ENCODE results near the gene SNRNP70.
"Not testable (repeated sequence)": the region's sequence is repeated elsewhere in the genome, so short reads cannot be mapped to it uniquely, and the experiment has no call there.

SNRNP70 gene

DNA sequence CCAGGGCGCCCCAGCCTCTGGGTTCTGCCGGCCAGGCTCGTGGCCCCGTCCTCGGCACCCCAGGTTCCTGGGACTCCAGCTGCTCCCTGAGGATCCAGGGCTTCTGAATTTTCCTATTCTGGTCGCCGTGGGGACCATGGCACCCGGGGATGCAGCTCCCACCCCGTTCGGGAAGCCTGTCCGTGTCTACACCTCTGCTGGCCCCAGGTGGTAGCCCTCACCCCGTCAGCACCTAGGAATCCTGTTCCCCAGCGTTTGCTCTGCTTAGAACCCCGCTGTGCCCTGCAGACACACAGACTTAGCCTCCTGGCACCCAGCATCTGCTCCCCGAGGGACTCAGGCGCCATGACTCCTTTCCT is 35.1 kb downstream of the SNRNP70 start:
- DNase-seq (ENCODE audit: low read depth): no peak

DNA sequence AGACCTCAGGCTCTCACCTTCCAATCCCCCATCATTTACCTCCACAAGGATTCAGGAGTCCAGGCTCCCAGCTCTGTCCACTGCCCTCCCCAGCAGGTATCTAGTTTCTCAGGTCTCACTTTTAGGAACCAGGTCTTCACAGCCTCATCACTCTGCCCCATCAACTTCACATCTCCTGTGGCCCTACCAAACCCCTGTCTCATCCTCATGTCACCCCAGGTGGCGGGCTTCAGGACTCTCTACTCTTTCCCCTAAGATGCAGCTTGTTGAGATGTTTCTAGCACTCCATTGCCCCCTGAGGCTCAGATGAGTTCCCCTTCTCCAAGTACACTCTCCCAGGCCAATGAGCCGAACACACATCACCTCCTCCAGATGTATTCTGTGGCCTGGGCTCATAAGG is 35.6 kb downstream of the SNRNP70 start:
- DNase-seq (ENCODE audit: low read depth): no peak

DNA sequence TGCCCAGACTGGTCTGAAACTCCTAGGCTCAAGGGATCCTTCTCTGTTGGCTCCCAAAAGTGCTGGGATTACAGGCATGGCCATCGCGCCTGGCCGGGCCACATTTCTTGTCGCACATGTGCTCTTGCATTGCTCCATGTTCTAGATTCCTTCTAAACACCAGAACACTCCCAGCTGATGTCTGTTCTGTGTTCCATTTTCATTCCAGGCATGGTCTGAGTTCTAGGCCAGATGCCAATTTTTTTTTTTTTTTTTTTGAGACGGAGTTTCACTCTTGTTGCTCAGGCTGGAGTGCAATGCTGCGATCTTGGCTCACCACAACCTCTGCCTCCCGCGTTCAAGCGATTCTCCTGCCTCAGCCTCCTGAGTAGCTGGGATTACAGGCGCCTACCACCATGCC is 36.6 kb downstream of the SNRNP70 start:
- DNase-seq (ENCODE audit: low read depth): not testable (repeated sequence)

DNA sequence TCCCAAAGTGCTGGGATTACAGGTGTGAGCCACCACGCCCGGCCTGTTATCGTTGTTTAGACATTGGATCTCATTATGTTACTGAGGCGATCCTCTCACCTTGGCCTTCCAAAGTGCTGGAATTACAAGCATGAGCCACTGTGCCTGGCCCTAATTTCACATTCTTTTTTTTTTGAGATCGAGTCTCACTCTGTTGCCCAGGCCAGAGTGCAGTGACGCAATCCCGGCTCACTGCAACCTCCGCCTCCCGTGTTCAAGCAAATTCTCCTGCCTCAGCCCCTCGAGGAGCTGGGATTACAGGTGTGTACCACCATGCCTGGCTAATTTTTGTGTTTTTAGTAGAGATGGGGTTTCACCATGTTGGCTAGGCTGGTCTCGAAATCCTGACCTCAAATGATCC is 38.0 kb downstream of the SNRNP70 start:
- DNase-seq (ENCODE audit: low read depth): not testable (repeated sequence)

DNA sequence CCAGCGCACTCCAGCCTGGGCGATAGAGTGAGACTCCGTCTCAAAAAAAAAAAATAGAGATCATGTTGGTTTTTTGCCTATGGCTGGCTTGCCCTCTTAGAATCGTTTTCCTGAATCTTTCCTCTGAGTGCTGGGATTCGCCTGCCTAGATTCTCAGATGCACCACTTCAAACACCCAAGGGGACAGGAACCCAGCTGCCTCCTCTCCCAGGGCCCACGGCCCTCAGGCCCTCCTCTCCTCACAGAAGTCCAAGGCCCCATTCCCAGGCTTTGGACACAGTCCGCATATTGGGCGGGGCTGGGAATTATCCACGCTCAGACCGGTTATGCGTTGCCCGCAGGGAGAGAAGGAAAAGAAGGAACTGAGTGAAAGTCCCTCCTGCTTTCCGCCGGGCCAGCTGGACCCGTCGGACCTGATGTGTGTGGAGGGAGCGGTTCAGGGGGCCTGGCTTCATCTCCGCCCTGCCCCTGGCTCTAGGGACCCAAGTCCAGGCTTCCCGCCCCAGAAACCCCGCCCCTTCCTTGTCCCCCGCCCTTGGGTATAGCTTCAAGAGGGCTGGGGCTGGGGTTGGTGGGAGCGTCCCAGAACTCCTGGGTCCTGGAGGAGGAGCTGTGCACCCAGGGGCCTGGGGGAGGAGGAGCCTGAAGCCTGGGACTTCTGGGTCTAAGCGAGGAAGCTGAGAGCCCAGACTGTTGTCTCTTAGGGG is 39.9 kb downstream of the SNRNP70 start:
- DNase-seq (ENCODE audit: low read depth): no peak

DNA sequence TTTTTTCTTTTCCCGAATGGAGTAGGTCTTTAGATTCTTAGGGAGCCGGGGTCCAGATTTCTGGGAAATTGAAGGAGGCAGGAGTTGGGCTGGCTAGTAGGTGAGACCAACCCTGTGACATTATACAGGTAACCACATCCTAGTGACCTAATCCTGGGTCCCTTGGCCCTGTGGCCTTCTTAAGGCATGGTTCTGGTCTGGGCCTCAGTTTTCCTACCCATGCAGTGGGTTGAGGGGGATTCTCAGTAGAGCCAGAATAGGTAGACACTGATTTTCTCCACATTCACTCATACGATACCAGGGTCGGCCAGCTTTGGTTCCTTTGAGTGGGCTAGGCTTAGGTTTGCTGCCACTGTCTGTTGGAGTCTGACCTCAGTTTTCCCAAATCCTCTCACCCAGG is 41.3 kb downstream of the SNRNP70 start:
- no peak for DNase-seq (ENCODE audit: low read depth)

DNA sequence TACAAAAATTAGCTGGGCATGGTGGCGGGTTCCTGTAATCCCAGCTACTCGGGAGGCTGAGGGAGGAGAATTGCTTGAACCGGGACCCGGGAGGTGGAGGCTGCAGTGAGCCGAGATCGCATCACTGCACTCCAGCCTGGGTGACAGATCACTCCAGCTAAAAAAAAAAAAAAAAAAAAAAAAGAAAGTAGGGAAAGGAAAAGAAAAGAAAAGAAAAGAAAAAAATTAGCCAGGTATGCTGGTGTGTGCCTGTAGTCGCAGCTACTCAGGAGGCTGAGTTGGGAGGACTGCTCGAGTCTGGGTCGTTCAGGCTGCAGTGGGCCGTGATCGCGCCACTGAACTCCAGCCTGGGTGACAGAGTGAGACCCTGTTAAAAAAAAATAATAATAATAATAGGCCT is 42.0 kb downstream of the SNRNP70 start:
- not testable (repeated sequence) for DNase-seq (ENCODE audit: low read depth)

DNA sequence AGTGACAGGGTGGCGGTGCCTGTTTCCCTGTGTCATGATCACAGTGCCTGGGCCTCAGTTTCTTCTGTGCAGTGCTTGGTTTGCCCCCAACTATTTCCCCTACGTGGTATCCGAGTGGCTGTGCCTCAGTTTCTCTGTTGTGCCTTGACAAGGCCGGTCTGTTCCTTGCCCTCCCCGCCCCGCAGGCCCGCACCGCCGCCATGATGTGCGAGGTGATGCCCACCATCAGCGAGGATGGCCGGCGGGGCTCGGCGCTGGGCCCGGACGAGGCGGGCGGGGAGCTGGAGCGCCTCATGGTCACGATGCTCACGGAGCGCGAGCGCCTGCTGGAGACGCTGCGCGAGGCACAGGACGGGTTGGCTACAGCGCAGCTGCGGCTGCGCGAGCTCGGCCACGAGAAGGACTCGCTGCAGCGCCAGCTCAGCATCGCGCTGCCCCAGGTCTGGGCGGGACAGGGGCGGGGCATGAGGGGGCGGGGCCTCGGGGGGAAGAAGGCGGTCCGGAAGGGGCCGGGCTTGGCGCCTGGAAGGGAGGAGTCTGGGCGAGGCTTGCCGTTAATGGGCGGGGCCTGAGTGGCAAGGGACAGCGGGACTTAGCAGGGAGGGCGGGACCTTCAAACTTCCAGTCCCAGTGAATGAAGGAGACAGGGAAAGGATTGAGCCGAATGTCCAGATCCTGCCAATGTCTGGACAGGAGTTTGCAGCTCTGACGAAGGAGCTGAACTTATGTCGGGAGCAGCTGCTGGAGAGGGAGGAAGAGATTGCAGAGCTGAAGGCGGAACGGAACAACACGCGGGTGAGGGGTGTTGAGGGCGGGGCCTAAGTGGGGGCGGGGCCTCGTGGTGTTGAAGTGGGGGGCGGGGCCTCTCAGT is 42.7 kb downstream of the SNRNP70 start:
- DNase-seq (ENCODE audit: low read depth): peak; percentile 93

DNA sequence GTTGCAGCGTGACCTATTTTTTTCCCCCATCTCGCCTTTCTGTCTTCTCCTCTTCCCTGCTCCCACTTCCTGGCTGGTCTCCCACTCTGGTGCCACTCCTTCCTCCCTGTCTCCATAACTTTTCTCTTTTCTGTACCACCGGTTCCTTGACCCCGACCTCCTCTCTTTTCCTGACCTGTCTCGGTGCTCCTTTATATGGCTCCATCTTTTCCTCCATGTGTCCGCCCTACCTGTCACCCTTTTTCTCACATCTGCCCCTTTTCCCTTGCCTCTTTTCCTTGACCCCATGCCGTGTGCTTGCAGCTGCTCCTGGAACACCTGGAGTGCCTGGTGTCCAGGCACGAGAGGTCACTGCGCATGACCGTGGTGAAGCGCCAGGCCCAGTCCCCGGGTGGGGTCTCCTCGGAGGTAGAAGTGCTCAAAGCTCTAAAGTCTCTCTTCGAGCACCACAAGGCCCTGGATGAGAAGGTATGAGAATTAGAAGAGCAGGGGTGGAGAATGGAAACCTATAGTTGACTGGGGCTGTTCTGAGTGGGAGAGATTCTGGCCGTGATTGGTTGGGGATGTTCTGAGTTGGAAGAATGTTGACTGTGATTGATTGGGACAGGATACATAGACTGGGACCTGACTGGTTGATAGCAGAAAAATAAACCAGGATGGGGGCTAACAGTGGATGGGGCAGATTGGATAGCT is 43.4 kb downstream of the SNRNP70 start:
- no peak for DNase-seq (ENCODE audit: low read depth)

DNA sequence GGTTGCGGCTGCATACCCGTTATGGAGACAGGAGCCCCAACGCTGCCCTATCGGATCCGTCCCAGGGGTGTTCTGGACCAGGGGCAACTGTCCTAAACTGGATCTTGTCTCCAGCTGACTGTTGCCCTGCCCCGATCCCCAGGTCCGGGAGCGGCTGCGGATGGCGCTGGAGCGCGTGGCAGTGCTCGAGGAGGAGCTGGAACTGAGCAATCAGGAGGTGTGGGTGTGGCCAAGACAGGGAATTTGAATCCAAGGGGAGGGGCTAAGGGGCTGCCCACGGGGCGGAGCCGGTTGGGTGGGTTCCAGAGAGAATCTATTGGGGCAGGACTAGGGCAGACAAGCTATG is 44.0 kb downstream of the SNRNP70 start:
- DNase-seq (ENCODE audit: low read depth): no peak

DNA sequence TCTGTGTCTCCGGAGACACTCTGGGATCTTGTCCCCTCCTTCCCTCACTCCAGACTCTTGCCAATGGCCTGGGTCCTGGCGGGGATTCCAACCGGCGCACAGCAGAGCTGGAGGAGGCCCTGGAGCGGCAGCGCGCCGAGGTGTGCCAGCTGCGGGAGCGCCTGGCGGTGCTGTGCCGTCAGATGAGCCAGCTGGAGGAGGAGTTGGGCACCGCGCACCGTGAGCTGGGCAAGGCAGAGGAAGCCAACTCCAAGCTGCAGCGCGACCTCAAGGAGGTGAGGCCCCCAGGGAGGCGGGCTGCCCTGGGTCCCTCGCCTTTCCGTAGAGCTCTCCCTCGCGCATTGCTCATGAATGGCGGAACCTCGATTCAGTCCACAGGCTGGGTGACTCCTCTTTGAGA is 45.1 kb downstream of the SNRNP70 start:
- DNase-seq (ENCODE audit: low read depth): no peak

DNA sequence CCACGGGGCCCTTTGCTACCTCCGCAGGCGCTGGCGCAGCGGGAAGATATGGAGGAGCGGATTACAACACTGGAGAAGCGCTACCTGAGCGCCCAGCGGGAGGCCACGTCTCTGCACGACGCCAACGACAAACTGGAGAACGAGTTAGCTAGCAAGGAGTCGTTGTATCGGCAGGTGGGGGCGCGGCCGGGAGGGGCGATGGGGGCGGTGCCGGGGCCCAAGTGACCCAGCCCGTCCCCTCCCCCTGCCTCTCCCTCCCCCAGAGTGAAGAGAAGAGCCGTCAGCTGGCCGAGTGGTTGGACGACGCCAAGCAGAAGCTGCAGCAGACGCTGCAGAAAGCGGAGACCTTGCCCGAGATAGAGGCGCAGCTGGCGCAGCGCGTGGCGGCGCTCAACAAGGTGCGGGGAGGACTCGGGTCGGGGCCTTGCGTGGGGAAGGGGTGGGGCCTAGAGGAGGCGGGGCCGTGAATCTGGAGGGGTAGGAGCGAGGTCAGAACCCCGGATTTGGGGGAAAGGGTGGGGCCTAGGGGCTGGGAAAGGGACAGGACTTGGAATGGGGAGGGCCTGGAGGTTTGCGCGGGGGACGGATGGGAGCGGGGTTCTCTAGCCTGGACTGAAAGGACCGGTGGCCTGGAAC is 47.8 kb downstream of the SNRNP70 start:
- DNase-seq (ENCODE audit: low read depth): no peak

DNA sequence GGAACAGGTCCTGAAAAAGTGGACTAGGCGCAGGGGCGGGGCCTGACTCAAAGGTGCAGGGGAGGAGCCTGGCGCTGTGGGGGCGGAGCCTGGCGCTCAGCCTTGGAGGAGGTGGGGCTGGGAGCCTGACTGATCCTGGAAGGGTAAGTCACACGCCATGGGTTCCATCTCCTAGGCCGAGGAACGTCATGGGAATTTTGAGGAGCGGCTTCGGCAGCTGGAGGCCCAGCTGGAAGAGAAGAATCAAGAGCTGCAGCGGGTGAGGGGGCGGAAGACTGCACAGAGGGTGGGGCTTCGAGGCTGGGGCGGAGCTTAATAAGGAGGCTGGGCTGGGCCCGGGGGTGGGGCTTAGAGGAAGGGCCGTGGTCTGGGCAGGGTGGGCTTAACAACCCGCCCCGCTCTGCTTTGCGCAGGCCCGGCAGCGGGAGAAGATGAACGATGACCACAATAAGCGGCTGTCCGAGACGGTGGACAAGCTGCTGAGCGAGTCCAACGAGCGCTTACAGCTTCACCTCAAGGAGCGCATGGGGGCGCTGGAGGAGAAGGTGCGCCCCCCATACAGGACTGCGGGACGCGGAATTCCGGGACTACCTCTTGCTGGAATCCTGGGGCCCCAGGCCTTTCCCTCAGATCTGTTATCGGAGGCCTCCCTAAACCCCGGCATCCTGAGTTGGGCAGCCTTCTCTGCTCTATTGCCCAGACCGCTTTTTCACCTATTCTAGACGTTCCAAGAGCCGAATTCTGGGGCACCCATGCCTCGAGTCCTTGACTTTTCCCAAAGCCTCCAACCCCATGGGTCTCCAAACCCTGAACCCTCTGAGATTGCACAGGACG is 48.6 kb downstream of the SNRNP70 start:
- DNase-seq (ENCODE audit: low read depth): no peak

DNA sequence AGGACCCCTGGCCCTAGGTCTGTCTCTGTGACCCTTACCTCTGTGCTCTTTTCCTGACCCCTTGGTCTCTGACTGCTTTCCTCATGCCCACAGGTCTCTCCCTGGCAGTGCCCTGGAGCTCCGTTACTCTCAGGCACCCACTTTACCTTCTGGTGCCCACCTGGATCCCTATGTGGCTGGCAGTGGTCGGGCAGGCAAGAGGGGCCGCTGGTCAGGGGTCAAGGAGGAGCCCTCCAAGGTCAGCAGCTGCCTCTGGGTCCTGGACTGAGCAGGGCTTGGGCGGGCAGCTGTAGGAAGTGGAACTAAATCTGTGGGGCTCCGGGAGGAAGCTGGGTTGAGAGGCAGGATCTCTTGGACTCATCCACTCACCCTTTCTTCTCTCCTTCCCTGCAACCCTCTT is 50.4 kb downstream of the SNRNP70 start:
- no peak for DNase-seq (ENCODE audit: low read depth)

DNA sequence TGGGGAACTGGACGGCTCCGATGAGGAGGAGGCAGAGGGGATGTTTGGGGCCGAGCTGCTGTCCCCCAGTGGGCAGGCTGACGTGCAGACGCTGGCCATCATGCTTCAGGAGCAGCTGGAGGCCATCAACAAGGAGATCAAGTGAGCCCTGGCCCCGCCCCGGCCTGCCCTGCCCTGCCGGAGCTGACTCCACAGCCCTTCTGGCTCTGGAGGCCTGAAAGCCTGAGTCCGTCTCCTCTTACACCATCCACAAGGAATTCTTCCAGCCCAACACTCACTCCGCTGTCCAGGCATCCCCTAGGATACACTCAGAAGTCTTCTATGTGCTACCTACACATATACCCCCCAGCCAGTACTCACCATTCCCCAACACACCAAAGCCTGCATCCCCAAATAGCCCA is 51.5 kb downstream of the SNRNP70 start:
- DNase-seq (ENCODE audit: low read depth): no peak

DNA sequence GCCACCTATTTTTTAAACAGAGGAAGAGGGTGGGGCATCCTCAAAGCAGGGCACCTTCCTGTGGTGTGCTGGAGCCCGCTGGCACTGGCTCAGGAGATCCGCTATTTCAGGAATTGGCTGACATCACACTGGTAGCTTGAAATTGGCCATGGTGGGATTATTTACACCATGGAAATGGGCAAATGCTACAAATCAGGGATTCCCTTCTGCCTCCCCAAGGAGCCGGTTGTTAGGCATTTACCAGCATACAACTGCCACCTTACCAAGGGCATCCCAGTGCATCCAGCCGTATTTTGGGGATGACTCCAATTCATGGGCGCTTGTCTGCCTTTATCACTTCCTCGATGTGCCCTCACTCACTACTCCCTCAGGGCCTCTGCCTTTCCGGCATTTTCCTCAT is 55.7 kb downstream of the SNRNP70 start:
- DNase-seq (ENCODE audit: low read depth): no peak

DNA sequence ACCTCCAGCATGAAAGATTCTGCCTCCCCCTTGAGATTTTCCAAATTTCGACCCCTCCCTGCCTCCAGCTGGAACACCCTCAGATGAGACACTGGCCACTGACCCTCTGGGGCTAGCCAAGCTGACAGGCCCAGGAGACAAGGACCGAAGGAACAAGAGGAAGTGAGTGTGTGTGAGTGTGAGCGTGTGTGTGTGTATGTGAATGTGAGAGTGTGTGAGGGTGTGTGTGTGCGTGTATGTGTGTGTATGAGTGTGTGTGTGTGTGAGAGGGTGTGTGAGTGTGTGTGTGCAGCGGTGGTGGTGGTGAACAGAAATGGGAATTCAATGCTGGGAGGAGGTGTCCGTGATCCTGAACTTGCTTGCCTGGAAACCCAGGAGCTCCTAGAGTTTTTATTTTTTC is 56.1 kb downstream of the SNRNP70 start:
- DNase-seq (ENCODE audit: low read depth): no peak

DNA sequence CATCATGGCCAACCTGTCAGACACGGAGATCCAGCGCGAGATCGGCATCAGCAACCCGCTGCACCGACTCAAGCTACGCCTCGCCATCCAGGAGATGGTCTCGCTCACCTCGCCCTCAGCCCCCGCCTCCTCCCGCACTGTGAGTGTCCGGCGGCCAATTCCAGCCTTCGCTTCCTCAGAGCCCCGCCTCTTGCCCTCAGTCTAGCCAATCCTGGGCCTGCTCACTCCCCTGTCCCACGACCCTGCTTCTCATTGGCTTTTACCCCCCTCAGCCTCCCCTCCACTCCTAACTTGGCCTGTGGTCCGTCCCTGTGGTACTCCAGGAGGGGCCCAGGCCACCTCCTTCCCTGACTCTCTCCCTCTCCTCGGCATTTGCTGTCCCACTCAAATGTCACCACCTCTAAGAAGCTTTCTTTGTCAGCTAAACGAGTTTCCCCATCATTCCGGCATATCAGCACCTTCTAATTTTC is 57.6 kb downstream of the SNRNP70 start:
- DNase-seq (ENCODE audit: low read depth): peak; percentile 84

DNA sequence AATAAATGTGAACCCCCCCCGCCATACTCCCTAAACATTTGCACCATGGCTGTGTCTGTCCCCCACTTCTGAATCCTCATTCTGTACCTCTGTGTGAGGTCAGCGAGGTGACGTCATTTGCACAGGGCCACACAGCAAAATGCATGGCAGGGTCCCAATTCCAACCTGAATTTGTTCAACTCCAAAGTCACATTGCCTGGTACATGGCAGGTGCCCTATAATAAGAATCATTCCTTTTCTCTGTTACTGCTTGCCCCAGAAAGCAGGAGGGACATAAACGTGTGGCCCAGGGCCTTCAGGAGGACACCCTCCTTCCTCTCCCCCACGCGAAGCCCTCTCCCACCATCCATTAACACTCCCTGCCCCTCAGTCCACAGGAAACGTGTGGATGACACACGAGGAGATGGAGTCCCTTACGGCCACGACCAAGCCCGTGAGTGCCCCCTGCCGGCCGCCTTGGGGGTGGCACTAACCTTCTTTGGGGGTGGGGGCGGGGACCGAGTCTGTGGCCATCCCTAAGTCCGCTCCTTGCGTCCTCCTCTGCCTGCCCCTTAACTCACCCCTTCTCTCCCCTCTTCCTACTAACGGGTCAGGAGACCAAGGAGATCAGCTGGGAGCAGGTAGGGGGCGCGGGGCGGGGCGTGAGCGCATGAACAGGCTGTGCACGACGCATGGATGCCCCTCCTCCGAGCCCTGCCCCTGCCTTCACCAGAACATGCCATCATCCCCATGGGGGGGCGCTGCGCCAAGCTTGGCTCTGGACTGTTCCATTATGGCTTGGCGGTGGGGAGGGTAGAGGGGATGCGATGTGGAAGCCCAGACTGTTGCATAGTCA is 60.5 kb downstream of the SNRNP70 start:
- peak; percentile 70 for DNase-seq (ENCODE audit: low read depth)

DNA sequence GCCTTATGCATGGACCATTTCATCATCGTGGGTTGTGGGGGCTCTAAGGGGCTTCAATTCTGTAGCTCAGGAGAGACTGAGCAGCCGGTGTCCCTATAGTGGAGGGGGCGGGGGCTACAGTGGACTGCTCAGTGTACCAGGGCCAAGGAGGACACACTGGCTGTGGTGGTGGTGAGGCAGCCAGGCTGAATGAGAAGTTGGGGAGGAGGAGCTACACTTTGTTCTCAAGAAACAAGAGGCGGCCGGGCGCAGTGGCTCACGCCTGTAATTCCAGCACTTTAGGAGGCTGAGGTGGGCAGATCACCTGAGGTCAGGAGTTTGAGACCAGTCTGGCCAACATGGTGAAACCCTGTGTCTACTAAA is 61.1 kb downstream of the SNRNP70 start:
- peak; percentile 48 for DNase-seq (ENCODE audit: low read depth)
